COR-L47 (cell line): ENCODE data around the gene ADORA1.

ENCODE experiments used
- DNase-seq: peaks from one replicate; lab custom pipeline; 2025; lab: John Stamatoyannopoulos, UW

The ADORA1 gene

GRCh38 chr1:203213126-203213525, 85.6 kb downstream of the ADORA1 start:
- no peak for DNase-seq

- no peak for DNase-seq
Measured at GRCh38 chr1:203214871-203215270, 87.3 kb downstream of the ADORA1 start.

- no peak for DNase-seq
Measured at GRCh38 chr1:203215573-203215972, 88.0 kb downstream of the ADORA1 start.

GRCh38 chr1:203216274-203217138, 89.0 kb downstream of the ADORA1 start:
- DNase-seq, result peak; percentile 48
